Mucosa of descending colon (tissue), 3 donors: Measurements from ENCODE around the gene STARD3. TPM values are rescaled to one million over a fixed set of nuclear protein-coding genes. Genes with fewer than 3 reads are reported as not detected.

Source experiments
- ATAC-seq: fragments of 200-7000 bp; cut with Tn5 transposase; one replicate; pipeline ENCODE4 v1.9.1; 2020; ENCODE audit warnings: mild to moderate bottlenecking, moderate library complexity
- DNase-seq, 3 donors: peaks; one replicate each; pipeline ENCODE4 v3.0.0-alpha.2; 2020
- H3K36me3 ChIP-seq: fragments of 200-600 bp; one replicate; pipeline ENCODE4 v1.8.0; 2021; ENCODE audit warnings: low read depth, mild to moderate bottlenecking
- H3K4me1 ChIP-seq: fragments of 200-600 bp; one replicate; pipeline ENCODE4 v1.8.0; 2021; ENCODE audit warnings: low read depth, mild to moderate bottlenecking
- H3K4me3 ChIP-seq: fragments of 200-600 bp; one replicate; pipeline ENCODE4 v1.8.0; 2021; ENCODE audit warnings: mild to moderate bottlenecking
- H3K9me3 ChIP-seq: fragments of 200-600 bp; one replicate; pipeline ENCODE4 v1.8.0; 2021; ENCODE audit warnings: mild to moderate bottlenecking
- intact Hi-C, 2 donors: fragments of 100-400 bp; cut with DNase I in 1 of 2; cut with micrococcal nuclease in 1 of 2; formaldehyde crosslinking; loops; one replicate each; pipeline versions ENCODE4 v1.11.0 to v1.11.1; 2022; cut with DNase I, micrococcal nuclease
- total RNA-seq, 3 donors: library from RNA; stranded (reverse); fragmentation: NEBNext Ultra II Directional in 2 of 3; extraction: Animal tissue kit (Norgen Biotek cat#: 25700) in 2 of 3; gene quantifications; one replicate each; pipeline versions ENCODE4 v1.2.1 to v1.2.4, GENCODE V29; 2021 to 2023
- TF ChIP-seq, protein P1 (sequence below): fragments of 200-600 bp; IDR thresholded peaks from one replicate; pipeline ENCODE4 v1.8.0; 2022; ENCODE audit warnings: antibody characterized with exemption, mild to moderate bottlenecking
- donor health status: DM: no; HTN: no; CAD: no; lungs with moderate emphysema.
- donor health status: DM: no; HTN: no; CAD: no.
- donor health status: DM: no; HTN: yes; CAD: no.

Gene STARD3
- total RNA-seq, 3 donors from 2014 or later, result 36.1 to 58.8 (median 57.6) TPM

DNA sequence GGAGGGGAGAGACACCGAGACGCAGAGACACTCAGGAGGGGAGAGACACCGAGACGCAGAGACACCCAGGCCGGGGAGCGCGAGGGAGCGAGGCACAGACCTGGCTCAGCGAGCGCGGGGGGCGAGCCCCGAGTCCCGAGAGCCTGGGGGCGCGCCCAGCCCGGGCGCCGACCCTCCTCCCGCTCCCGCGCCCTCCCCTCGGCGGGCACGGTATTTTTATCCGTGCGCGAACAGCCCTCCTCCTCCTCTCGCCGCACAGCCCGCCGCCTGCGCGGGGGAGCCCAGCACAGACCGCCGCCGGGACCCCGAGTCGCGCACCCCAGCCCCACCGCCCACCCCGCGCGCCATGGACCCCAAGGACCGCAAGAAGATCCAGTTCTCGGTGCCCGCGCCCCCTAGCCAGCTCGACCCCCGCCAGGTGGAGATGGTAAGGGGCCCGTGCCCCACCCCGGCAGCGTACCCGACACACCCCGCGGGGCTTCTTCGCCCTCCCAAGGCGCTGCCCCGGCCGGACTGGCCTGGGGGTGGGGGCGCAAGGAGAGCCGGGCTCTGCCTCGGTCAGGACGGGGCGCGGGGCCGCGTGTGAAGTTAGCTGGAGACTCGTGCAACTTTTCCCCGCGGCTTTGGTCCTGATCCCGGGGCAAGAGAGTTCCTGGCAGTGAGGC lies 9.8 kb upstream of the STARD3 start:
- peak in 1 of 3 donors; percentile 57 for DNase-seq
- intact Hi-C loops, result loop anchor here in 1 of 2 donors (10.0 kb wide), 1 partner anchor 128 kb away; no protein-coding TSS in a partner anchor
- H3K36me3 ChIP-seq, result no peaks in the 10 kb centered on the region
- TF ChIP-seq, protein P1, sequence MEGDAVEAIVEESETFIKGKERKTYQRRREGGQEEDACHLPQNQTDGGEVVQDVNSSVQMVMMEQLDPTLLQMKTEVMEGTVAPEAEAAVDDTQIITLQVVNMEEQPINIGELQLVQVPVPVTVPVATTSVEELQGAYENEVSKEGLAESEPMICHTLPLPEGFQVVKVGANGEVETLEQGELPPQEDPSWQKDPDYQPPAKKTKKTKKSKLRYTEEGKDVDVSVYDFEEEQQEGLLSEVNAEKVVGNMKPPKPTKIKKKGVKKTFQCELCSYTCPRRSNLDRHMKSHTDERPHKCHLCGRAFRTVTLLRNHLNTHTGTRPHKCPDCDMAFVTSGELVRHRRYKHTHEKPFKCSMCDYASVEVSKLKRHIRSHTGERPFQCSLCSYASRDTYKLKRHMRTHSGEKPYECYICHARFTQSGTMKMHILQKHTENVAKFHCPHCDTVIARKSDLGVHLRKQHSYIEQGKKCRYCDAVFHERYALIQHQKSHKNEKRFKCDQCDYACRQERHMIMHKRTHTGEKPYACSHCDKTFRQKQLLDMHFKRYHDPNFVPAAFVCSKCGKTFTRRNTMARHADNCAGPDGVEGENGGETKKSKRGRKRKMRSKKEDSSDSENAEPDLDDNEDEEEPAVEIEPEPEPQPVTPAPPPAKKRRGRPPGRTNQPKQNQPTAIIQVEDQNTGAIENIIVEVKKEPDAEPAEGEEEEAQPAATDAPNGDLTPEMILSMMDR, result no peak
- no peaks in the 10 kb centered on the region for H3K9me3 ChIP-seq
- peaks cover 30% of the 10 kb centered on the region for H3K4me1 ChIP-seq
- ATAC-seq, result no peak
- peak overlapping the region; percentile 47 for H3K4me3 ChIP-seq

DNA sequence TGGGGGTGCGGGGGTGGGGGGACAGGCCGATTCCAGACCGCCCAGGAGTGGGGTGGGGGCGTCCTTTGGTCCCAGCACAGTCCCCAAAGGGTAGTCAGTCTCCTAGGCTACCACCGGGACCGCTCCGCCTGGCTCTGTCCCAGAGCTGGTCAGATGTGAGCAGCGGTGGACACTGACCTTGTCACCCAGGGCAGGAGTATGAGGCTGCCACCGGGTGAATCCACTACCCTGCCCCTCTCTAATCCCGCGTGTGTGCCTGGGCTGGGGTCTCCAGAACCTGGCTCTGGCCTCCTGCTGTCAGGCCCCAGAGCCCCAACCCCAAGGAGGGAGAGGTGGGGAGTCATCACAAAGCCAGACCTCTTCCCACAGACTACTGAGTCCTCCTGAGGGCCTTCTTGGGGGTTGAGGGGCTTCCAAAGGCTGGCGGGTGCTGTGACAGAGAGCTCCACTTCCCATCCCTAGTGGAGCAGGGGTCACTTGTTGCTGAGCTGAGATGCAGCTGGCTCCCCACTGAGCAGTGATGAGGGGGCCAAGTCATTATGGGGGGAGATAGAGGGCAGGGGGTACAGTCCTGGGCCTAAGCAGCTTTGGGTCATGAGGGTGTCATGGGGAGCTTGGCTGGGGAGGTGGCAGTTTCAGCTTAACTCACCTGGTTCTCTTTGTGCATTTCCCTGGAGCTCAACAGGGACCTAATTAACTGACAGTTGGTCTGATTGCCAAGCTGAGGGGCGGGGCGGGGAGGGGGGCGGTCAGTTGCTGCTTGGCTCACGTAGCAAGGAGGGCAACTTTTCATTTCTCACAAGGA lies 9.0 kb upstream of the STARD3 start:
- no peaks in the 10 kb centered on the region for H3K9me3 ChIP-seq
- peaks cover 28% of the 10 kb centered on the region for H3K4me1 ChIP-seq
- H3K4me3 ChIP-seq, result peak overlapping the region; percentile 47
- TF ChIP-seq, protein P1, result no peak
- no peaks in the 10 kb centered on the region for H3K36me3 ChIP-seq
- DNase-seq, result peak in 2 of 3 donors; percentile 78 to 85
- intact Hi-C loops, result loop anchor here in 1 of 2 donors (10.0 kb wide), 1 partner anchor 127 kb away; no protein-coding TSS in a partner anchor
- peak; percentile 10 for ATAC-seq

GRCh38 chr17:39628655-39629493 lies 8.1 kb upstream of the STARD3 start:
- DNase-seq, result peak; percentile 87 to 92 (median 88)
- Histone ChIP-seq H3K9me3 (no peaks in the 10 kb centered on the region), H3K36me3 (no peaks in the 10 kb centered on the region), H3K4me3 (no peak overlapping the region), H3K4me1 (peaks cover 35% of the 10 kb centered on the region)
- ATAC-seq, result peak; percentile 62
- TF ChIP-seq, protein P1, result no peak
- intact Hi-C loops, result loop anchor here in 1 of 2 donors (10.0 kb wide), 1 partner anchor 126 kb away; no protein-coding TSS in a partner anchor

DNA sequence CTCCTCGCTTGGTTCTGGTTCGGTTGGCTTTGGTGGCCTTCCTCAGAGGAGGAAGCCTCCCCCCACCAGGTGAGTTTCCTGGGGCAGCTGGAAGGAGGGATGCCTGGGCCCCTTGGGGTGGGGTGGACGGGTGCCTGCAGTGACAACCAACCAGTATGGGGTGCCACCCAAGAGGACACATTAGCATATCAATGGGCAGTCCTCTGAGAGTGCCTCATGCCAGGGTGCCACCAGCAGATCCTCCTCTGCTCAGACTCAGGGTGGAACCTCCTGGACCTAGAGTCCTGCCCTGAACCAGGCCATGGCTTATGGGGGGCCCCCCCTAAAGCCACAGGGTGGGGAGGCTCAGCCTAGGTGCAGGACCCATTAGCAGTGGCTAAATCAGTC lies 7.5 kb upstream of the STARD3 start:
- no peaks in the 10 kb centered on the region for H3K36me3 ChIP-seq
- H3K4me1 ChIP-seq, result peaks cover 38% of the 10 kb centered on the region
- H3K4me3 ChIP-seq, result no peak overlapping the region
- DNase-seq (peak; percentile 80 to 84 (median 80)), ATAC-seq (peak; percentile 47)
- intact Hi-C loops, result loop anchor here in 1 of 2 donors (10.0 kb wide), 1 partner anchor 125 kb away; no protein-coding TSS in a partner anchor
- TF ChIP-seq, protein P1, result no peak
- H3K9me3 ChIP-seq, result no peaks in the 10 kb centered on the region

GRCh38 chr17:39629898-39630297 lies 7.0 kb upstream of the STARD3 start:
- Histone ChIP-seq H3K36me3 (no peaks in the 10 kb centered on the region), H3K4me1 (peaks cover 38% of the 10 kb centered on the region), H3K9me3 (no peaks in the 10 kb centered on the region), H3K4me3 (no peak overlapping the region)
- DNase-seq, result no peak
- intact Hi-C loops, result loop anchor here in 1 of 2 donors (10.0 kb wide), 1 partner anchor 125 kb away; no protein-coding TSS in a partner anchor
- ATAC-seq, result no peak
- TF ChIP-seq, protein P1, result no peak
